Type B pancreatic cell (in vitro differentiated cells): ENCODE measurements around the gene ALLC. TPM values are rescaled to one million over a fixed set of nuclear protein-coding genes. Genes with fewer than 3 reads are reported as not detected.
A peak's percentile ranks its signal among the peaks of the same experiment; 100 is the strongest.

Source experiments
- DNase-seq: peaks from one replicate; pipeline ENCODE4 v3.0.0; 2021; ENCODE audit warnings: mixed read lengths; ENCODE audit not compliant: unreplicated experiment; ENCODE audit errors: extremely low spot score
- H3K27ac Mint-ChIP-seq: 2 replicates; pipeline ENCODE4 v1.8.0; 2021; ENCODE audit warnings: mild to moderate bottlenecking, mixed read lengths
- H3K27me3 Mint-ChIP-seq: 2 replicates; pipeline ENCODE4 v1.8.0; 2021; ENCODE audit warnings: mixed read lengths
- H3K36me3 Mint-ChIP-seq: 2 replicates; pipeline ENCODE4 v1.8.0; 2021; ENCODE audit warnings: mixed read lengths
- H3K4me1 Mint-ChIP-seq: one replicate; pipeline ENCODE4 v1.8.0; 2021; ENCODE audit warnings: mixed read lengths; ENCODE audit not compliant: unreplicated experiment
- H3K4me3 Mint-ChIP-seq: 2 replicates; pipeline ENCODE4 v1.8.0; 2021; ENCODE audit warnings: mild to moderate bottlenecking, mixed read lengths
- H3K9me3 Mint-ChIP-seq: 2 replicates; pipeline ENCODE4 v1.8.0; 2021; ENCODE audit warnings: mixed read lengths
- total RNA-seq: library from RNA; stranded (reverse); gene quantifications from 2 replicates; pipeline ENCODE4 v1.2.1, GENCODE V29; 2021; ENCODE audit warnings: low replicate concordance
- TF ChIP-seq, protein P1 (sequence below): fragments of 200-600 bp; sonication (generic); conservative IDR thresholded peaks from 2 replicates; pipeline ENCODE4 v1.5.0; 2021; ENCODE audit warnings: antibody characterized with exemption, mild to moderate bottlenecking

Gene ALLC
- total RNA-seq, 1 donor from 2014 or later: not detected

DNA sequence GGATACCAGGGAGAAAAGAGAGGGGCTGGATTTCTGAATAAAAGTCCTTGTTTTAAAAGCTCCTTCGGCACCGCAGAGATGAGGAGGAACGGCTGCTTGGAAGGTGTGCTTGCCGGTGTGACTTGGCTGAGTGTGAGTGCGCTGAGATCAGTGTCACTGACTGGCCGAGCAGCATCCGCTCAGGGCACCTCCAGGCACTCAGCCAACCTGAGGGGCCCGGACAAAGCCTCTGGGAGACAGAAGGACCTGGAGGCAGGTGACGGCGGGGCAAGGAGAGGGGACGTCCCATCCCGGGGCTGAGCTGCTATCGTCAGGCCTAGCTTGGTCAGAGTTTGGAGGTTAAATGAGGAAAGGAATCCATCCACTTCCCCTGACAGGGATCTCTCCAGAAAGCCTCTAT, 16.8 kb upstream of the ALLC start:
- Mint-ChIP-seq H3K27ac (no peak overlapping the region), H3K4me3 (no peak overlapping the region), H3K36me3 (no peaks in the 10 kb centered on the region), H3K27me3 (peaks cover 7% of the 10 kb centered on the region), H3K4me1 (no peaks in the 10 kb centered on the region), H3K9me3 (no peaks in the 10 kb centered on the region)
- peak; percentile 44 for DNase-seq
- TF ChIP-seq, protein P1, sequence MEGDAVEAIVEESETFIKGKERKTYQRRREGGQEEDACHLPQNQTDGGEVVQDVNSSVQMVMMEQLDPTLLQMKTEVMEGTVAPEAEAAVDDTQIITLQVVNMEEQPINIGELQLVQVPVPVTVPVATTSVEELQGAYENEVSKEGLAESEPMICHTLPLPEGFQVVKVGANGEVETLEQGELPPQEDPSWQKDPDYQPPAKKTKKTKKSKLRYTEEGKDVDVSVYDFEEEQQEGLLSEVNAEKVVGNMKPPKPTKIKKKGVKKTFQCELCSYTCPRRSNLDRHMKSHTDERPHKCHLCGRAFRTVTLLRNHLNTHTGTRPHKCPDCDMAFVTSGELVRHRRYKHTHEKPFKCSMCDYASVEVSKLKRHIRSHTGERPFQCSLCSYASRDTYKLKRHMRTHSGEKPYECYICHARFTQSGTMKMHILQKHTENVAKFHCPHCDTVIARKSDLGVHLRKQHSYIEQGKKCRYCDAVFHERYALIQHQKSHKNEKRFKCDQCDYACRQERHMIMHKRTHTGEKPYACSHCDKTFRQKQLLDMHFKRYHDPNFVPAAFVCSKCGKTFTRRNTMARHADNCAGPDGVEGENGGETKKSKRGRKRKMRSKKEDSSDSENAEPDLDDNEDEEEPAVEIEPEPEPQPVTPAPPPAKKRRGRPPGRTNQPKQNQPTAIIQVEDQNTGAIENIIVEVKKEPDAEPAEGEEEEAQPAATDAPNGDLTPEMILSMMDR: no peak

DNA sequence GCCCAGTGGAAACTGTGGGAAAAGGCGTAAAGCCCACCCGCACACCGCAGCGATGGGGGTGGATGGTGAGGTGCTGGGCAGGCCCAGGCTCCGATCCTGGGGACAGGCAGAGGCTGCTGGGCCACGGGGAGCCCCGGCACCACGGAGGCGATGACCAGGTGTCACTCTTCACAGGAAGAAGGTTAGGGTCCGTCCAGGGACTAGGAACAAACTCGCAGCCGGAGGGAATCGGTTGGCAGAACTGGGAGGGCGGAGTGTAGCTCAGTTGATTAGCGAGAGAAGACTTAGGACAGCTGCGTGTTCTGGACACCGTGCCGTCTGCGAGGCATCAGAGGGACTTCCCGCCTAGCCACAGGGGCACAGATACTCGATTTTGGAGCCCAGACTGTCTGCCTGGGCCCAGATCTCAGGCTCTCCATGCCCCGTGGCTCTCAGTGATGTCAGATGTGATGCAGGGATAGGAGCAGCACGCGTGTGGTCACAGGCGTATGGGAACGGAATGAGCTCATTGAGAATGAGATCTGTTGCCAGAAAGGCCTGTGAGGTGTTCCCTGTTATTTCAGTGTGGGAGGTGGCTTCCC, 16.1 kb upstream of the ALLC start:
- H3K4me1 Mint-ChIP-seq: no peaks in the 10 kb centered on the region
- H3K27ac Mint-ChIP-seq: no peak overlapping the region
- H3K4me3 Mint-ChIP-seq: no peak overlapping the region
- DNase-seq: peak; percentile 61
- TF ChIP-seq, protein P1: no peak
- no peaks in the 10 kb centered on the region for H3K36me3 Mint-ChIP-seq
- peaks cover 3% of the 10 kb centered on the region for H3K27me3 Mint-ChIP-seq
- H3K9me3 Mint-ChIP-seq: no peaks in the 10 kb centered on the region

DNA sequence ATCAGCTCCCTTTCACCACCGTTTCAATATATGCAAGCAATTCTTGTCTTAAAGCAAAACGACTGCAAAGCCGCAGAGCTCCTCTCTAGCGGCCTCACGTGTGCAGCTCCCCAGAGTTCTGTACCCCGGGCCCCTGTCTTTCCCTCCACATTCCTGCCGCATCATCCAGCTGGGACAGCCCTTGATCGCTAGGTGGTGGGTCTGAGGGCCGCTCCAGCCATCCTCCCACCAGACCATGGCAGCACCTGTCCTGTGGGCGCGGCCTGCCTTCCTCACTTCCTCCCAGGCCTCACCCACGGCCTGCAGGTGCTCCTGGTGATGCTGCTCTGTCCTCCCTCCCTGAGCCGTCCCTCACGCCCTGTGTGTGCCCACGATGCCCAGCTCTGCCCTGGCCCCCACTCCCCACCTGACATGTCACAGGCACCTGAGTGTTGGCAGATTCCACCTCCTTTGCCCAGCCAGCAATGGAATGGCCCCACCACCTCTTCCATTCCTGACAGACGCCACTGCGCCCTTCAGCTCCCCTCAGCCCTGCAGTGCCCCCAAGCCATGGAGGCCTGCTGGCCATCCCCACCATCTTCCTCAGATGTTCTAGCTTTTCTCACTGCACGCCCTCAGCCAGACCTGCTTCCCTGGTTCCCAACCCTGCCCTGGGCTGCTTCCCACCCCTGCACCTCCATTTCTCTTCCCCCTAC, 15.3 kb upstream of the ALLC start:
- no peak overlapping the region for H3K4me3 Mint-ChIP-seq
- peak; percentile 60 for DNase-seq
- no peaks in the 10 kb centered on the region for H3K9me3 Mint-ChIP-seq
- peaks cover 3% of the 10 kb centered on the region for H3K27me3 Mint-ChIP-seq
- no peak overlapping the region for H3K27ac Mint-ChIP-seq
- no peaks in the 10 kb centered on the region for H3K4me1 Mint-ChIP-seq
- TF ChIP-seq, protein P1: no peak
- no peaks in the 10 kb centered on the region for H3K36me3 Mint-ChIP-seq

DNA sequence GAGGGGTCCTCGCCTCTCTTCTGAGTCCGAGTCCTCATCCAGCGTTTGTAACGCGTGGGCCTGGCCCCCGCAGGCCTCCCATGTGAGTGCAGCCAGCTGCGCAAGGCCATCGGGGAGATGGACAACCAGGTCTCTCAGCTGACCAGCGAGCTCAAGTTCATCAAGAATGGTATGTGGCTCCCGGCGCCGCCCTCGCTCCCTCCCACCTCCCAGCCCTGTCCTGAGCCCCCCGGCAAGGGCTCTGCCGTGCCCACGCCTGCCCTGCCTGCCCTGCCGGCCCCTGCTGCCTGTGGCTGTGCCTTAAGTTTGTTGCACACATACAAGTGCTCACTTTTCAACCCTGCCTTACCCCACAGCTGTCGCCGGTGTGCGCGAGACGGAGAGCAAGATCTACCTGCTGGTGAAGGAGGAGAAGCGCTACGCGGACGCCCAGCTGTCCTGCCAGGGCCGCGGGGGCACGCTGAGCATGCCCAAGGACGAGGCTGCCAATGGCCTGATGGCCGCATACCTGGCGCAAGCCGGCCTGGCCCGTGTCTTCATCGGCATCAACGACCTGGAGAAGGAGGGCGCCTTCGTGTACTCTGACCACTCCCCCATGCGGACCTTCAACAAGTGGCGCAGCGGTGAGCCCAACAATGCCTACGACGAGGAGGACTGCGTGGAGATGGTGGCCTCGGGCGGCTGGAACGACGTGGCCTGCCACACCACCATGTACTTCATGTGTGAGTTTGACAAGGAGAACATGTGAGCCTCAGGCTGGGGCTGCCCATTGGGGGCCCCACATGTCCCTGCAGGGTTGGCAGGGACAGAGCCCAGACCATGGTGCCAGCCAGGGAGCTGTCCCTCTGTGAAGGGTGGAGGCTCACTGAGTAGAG, 14.4 kb upstream of the ALLC start:
- Mint-ChIP-seq H3K27me3 (peaks cover 3% of the 10 kb centered on the region), H3K4me1 (no peaks in the 10 kb centered on the region), H3K27ac (no peak overlapping the region), H3K9me3 (no peaks in the 10 kb centered on the region), H3K36me3 (no peaks in the 10 kb centered on the region), H3K4me3 (no peak overlapping the region)
- TF ChIP-seq, protein P1: no peak
- no peak for DNase-seq

DNA sequence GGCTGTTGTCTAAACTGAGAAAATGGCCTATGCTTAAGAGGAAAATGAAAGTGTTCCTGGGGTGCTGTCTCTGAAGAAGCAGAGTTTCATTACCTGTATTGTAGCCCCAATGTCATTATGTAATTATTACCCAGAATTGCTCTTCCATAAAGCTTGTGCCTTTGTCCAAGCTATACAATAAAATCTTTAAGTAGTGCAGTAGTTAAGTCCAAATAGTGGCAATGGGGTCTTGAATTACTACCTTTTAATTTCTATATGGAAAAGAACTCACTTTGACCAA, 13.8 kb upstream of the ALLC start:
- Mint-ChIP-seq H3K36me3 (no peaks in the 10 kb centered on the region), H3K27me3 (no peaks in the 10 kb centered on the region), H3K4me1 (no peaks in the 10 kb centered on the region), H3K27ac (no peak overlapping the region), H3K9me3 (no peaks in the 10 kb centered on the region), H3K4me3 (no peak overlapping the region)
- no peak for DNase-seq
- TF ChIP-seq, protein P1: no peak
